HG03097 (cell line): ENCODE measurements around the gene R3HDM2.

Experiments
- ATAC-seq: cut with Tn5 transposase; IDR thresholded peaks from one replicate; pipeline ENCODE4 v1.9.1; 2021; ENCODE audit not compliant: unreplicated experiment, low FRiP score

Gene R3HDM2

DNA sequence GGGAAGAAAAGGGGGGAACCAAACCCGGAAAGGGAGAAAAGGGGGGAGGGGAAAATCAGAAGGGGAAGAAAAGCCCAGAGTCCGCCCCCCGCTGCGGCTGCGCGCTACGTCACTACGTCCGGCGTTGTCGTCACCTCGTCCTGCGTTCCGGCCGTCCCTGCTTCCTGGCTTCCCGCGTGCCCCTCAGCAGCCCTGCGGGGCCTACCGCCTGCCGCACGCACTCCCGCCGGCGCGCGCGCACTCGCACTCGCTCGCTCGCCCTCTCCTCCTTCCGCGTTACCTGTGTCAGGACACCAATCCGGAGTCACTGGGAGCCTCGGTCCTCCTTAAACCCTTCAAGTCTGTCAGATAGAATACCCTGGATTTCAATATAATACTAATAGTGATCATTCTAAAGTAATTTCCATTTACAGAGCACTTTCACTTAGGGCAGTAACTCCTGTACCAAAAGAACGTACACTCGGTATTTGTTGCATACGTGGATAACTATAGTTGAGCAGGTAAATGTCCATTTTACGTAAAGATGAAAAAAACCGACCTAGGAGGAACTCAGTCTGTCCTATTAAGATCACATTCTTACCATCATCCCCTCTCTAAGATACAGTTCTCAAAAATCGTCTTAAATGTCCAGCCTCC, at the start of gene R3HDM2:
TSS of gene R3HDM2 (minus strand) at position 113 of the 636 bp plus-strand sequence. CDS start 120,615 bp downstream, outside the sequence.
- peak; percentile 83 for ATAC-seq

DNA sequence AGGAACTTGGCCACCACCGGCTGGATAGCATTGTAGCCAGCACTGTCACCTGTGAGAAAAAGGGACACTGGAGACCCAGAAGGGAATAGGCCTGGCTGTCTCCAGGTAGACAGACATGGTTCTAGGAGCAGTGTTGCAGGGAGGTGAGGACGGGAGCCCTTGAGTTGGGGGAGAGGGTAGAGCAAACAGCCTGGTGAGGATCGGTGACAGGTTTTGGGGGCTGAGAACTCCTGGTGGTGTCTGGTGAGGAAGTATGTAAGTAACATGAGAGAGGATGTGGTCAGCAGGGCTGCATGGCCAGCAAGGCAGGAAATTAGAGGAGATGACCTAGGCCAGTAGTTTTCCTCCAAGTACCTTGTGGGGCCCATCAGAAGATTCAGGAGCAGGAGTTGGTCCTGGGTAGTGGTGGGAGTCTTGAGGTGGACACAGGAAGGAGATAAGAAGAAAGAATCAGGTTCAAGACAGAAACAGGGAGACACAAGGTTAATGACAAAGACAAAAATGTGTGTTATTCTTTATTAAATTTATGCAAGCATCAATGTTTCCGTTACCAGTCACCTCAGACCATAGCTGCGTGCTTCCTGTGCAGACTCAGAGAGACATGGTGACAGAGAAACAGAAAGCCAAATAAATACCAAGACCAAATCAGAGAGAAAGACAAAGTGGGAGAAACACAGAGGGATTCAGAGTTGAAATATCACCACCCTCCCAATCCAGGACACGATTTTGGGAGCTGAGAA, 48.7 kb upstream of the R3HDM2 start, which contains the start of gene ARHGAP9:
TSS of gene ARHGAP9 (minus strand) at position 491 of the 740 bp plus-strand sequence. CDS start at position 31, 460 bp downstream.
- ATAC-seq: peak; percentile 45

DNA sequence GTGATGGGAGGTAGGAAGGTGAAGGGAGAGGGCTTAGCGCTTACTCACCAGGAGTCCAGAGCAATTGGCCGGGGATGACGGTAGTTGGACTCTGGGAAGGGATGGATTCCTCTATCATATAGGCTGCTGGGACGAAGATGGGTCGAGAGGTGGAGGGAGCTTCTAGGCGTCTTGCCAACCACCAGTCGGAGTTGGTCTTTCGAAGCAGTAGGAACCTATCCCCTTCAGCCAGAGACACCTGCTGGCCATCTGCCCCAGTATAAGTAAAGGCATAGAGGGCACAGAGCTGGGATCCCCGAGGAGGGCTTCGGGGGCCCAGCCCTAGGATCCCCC, 48.2 kb upstream of the R3HDM2 start:
- no peak for ATAC-seq

DNA sequence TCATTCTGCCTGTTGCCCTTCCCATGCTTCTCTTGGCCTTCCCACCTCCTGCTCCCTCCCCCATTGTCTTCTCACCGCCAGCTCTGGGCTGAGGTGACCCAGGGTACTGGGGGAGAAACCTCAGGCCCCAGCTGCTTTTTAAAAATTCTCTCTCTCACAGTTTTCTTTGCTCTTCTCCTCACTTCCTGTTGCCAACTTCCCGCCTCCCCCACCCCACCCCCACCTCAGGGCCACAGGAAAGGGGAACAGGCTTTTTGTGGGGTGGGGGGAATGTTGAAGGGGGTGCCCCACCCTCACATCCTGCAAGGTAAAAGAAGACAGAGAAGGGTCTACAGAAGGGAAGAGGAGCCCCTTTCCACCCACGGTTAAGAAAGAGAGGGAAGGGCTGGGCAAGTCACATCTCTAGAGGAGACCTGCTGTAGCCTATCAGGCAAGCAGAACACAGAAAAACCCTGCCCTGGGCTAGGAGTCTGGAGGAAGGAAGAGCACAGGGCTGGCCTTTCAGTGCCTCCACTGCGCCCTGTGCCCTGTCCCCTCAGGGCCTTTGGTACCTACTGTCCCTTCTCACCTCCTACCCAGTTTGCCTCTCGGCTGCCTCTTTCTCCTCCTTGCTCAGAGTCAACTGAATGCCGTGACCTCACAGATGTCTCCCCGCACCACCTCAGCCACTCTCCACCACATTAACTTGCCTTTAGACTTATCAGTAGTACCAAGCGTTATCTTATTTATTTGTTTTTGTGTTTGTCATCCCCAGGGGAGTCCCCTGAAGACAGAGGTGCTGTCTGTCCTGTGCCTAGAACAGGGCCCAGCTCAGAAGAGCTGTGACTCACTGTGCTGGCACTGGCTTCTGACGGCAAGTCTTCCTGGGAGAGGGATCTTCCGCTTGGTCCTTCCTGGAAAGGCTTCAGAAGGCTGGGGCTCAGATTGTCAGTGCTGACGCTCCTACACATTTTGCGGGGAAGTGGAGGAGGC, 47.2 kb upstream of the R3HDM2 start:
- ATAC-seq: no peak

DNA sequence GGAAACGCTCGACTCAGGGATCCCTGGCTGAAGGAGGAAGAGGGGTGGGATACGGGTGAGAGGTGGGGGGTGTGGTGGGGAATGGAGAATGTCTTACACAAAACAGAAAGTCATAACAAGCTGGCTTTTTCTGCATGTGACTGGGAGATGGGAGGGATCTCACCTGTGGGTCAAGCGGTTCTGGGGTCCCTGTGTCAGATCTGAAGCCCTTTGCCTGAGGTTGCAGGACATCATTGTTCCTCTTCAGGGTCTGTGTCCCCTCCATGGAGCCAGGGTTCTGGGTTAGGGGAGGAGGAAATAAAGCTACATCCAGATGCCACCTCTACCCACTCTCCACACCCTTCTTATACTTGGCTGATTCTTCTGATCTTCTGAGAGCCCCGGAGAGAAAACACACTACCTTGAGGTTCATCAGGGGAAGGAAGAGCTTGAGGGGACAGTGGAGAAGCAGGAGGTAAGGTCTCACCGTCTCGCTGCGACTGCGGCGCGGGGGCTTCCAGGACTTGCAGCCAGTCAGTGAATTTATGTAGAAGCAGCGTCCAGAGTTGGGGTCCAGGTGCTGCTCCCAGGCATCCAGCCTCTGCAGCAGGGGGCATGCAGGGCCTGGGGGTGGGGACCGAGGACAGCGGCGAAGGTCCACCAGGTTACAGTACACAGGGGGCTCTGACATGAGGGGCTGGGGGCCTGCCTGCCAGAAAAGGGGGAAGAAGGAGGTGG, 46.3 kb upstream of the R3HDM2 start:
- ATAC-seq: no peak

DNA sequence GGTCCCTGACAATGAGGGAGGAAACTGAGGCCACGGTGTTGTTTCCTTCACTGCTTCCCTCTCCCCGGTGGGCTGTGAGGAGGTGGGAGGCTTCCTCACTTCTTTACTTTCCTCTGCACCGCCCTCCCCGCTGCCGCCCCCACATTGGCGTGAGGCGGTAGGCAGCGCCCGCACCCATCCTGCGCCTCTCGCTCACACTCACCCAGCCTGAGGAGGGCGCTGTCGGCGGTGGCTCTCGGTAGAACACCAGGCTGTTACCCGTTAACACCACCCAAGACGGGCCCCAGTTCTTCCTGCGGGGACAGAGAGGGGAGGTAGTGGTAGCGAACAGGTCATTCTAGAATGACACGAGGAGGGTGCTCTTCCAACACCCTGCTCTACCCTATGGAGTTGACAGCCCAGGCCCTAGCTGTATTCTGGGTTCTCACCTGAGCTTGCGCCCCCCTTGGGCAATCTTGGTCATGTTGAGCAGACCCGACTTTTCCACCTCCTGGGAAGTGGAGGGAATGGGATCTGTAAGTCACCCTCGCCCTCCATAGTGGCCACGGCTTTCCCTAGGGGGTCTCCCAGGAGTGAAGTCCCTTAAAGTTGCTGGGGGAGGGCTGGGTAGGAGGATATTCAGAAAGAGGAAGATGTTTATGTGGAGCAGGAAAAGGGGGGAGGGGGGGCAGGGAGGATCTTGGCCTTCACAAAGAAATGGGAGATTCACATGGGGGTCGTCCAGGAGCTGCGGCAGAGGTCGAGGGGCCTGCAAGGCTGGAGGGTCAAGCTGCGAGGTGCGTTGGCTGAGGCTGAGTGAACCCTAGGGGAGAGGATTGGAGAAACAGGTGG, 45.5 kb upstream of the R3HDM2 start:
- no peak for ATAC-seq

DNA sequence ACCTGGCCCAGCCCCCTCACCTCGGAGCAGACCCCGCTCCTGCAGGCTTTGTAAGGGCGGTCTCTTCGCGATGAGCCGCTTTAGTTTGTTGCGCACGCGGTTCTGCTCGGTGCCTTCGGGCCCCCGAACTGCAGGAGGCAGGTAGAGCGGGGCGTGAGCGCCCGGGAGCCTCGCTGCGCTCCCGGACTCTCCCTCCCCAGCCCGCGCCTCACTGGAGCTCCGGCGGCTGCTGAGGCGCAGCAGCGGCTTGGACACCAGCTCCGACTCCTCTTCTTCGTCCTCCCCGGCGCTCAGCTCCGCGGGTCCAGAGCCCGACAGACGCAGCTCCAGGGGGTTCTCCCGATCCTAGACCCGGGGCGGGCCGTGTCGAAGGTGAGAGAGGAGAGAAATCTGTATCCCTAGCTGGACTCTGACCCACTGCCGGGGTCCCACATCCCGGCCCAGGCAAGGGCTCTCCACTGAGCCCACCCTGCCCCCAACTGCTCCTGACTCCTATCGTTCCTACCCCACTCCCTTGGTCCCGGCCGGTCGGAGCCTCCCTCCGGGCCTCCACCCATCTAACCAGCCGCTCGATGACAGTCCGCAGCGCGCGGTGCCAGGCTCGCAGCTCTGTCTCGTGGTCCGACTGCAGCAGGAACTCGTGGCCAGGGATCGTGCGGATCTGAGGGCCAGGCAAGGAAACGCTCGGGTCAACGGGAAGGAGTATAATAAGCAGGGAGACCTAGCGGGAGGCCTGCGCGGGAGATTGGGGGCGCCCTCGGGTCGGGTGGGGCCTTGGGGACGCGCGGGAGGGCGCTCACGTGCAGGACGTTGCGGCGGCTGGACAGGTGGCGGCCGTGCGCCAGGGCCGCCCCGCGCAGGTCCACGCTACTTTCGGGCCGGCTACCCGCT, 44.7 kb upstream of the R3HDM2 start:
- no peak for ATAC-seq

DNA sequence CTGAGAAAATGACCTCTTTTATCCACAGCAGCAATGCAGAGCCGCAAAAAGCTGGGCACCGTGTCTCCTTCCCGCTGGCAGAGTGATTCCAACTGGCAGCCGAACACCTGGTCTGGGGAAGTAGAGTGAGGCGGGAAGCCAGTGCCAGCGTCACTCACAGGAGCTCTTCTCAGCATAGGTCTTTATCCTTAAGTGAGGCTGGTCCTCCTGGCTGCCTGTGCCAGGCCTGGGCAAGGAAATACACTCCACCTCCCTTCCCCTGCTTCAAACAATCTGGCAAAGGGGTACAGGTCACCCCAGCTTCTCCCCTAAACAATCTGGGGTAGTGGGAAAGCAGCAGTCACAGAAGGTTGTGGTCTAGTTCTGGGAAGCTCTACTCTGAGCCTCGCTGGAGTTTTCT, 44.0 kb upstream of the R3HDM2 start:
- ATAC-seq: no peak

DNA sequence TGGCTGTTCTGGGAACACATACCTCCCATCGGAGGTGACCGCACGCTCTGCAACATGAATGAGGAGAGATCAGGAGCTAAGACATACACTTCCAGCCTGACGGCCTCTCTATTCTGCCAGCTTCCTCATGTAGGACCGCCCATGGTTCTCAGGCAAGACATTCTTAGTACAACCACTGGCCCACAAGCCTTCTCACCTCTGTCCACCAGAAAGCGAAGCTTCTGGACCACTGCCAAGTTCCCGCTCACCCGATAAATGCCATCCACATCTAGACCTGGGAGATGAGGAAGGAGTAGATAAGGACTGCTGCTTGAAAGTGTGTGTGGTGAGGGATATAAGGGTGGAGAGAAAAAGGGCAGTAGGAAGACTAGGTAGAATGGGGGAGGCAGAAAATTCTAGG, 43.6 kb upstream of the R3HDM2 start:
- no peak for ATAC-seq

DNA sequence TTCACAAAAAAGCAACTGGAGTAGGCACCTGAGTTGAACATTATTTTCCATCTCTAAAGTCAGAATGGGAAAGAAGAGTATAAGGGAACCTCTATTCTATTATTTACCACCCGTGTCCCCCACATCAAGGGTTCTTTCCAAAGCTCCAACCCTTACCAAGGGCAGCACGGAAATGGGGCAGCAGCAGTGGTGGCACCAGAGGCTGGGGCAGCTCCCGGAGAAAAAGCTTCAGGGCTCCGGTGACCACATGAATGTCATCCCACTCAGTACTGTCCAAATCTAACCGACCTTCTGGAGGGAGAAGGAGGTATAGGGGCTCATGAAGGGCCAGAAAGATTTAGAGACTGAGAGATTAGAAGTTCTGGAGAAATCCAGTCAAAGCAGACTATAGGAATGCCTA, 43.0 kb upstream of the R3HDM2 start:
- no peak for ATAC-seq

DNA sequence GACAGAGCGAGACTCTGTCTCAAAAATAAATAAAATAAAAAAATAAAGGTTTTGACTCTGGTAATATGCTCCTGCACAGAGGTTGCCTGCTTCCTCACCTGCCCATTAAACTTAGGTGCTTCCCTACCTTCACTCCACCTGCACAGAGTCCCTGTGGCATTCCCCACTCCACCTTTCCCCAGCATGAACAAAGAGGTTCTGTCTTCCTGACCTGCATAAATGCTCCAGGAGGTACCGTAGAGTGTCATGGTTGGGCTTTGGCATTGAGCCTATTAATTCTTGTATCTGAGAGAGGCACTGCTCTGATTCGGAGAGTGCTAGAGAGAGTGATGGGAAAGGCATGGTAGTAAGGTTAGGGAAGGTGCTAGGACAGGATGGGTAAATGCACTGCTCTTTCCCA, 42.5 kb upstream of the R3HDM2 start:
- ATAC-seq: no peak

DNA sequence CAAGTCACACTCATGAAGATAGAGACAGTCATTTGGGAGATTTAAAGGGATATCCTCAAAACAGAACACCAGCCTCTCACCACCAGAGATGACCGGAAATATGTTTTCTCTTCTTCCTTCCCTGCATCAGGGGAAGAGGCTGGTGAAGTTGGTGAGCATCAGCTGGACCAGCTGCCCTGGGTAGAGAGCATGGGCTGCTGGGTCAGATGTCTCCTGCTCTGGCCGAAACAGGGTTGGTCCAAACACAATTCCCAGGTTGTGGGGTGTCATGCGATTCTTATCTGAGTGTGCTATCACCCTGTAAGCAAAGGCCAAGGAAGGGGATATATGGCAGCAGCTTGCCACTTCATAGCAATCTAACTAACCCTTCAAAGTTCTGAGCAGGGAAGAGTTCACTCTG, 41.5 kb upstream of the R3HDM2 start:
- ATAC-seq: no peak

DNA sequence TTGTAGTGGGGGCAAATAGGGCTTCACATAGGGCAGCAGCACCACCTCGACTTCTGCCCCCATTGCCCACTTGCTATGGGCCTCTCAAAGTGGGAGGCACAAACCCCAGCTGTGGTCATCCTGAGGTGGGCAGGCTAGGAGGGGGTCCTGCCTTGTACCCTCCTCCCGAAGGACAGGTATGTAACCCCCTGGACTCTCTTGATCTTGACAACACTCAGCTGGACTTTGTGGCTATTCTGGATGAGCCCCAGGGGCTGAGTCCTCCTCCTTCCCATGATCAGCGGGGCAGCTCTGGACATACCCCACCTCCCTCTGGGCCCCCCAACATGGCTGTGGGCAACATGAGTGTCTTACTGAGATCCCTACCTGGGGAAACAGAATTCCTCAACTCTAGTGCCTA, 40.8 kb upstream of the R3HDM2 start:
- no peak for ATAC-seq

DNA sequence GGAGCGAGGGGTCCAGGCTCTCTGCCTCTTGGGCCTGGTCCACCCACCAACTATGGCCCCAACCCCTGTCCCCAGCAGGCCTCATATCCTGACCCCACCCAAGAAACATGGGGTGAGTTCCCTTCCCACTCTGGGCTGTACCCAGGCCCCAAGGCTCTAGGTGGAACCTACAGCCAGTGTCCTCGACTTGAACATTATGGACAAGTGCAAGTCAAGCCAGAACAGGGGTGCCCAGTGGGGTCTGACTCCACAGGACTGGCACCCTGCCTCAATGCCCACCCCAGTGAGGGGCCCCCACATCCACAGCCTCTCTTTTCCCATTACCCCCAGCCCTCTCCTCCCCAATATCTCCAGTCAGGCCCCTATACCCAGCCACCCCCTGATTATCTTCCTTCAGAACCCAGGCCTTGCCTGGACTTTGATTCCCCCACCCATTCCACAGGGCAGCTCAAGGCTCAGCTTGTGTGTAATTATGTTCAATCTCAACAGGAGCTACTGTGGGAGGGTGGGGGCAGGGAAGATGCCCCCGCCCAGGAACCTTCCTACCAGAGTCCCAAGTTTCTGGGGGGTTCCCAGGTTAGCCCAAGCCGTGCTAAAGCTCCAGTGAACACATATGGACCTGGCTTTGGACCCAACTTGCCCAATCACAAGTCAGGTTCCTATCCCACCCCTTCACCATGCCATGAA, 40.3 kb upstream of the R3HDM2 start:
- ATAC-seq: no peak

DNA sequence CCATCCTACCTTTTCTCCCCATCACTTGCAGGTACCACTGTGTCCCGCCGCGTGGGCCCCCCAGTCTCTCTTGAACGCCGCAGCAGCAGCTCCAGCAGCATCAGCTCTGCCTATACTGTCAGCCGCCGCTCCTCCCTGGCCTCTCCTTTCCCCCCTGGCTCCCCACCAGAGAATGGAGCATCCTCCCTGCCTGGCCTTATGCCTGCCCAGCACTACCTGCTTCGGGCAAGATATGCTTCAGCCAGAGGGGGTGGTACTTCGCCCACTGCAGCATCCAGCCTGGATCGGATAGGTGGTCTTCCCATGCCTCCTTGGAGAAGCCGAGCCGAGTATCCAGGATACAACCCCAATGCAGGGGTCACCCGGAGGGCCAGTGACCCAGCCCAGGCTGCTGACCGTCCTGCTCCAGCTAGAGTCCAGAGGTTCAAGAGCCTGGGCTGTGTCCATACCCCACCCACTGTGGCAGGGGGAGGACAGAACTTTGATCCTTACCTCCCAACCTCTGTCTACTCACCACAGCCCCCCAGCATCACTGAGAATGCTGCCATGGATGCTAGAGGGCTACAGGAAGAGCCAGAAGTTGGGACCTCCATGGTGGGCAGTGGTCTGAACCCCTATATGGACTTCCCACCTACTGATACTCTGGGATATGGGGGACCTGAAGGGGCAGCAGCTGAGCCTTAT, 39.6 kb upstream of the R3HDM2 start:
- ATAC-seq: no peak

DNA sequence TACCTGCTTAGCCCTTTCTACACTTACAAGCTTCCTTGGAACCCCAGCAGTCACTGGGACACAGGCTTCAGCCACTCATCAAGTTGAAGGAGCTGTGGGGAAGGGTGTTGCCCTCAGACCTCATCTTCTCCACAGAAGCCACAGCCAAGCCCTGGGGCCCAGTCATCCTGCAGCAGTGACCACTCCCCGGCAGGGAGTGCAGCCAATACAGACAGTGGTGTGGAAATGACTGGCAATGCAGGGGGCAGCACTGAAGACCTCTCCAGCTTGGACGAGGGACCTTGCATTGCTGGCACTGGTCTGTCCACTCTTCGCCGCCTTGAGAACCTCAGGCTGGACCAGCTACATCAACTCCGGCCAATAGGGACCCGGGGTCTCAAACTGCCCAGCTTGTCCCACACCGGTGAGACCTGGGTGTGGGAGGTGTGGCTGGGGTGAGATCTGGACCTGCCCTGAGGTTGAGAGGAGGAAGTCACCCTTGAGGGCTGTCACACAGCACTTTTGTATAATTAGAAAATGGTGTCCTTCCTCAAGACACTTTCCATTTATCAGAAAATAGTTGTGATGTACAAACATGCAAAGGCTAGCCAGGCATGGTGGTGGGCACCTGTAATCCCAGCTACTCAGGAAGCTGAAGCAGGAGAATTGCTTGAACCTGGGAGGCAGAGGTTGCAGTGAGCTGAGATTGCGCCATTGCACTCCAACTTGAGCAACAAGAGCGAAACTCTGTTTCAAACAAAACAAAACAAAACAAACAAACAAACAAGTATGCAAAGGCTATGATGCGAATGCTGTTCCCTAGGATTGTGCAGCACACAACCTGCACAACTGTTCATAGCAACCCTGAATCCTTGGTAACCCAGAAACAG, 38.7 kb upstream of the R3HDM2 start:
- ATAC-seq: no peak

DNA sequence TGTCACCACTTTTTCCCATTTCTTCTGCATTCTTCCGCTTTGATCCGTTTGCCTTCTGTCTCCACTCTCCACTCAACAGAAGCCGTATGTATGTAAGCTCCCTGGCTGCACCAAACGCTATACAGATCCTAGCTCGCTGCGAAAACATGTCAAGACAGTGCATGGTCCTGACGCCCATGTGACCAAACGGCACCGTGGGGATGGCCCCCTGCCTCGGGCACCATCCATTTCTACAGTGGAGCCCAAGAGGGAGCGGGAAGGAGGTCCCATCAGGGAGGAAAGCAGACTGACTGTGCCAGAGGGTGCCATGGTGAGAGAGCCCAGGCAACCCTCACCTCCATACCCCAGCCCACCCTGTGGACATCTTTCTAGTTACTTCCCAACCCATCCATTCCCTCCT, 37.1 kb upstream of the R3HDM2 start:
- ATAC-seq: no peak
